Activated CD4-positive, alpha-beta memory T cell treated with anti-CD3 and anti-CD28 coated beads for 36 hours (primary cell): ENCODE measurements around the gene CKLF. TPM values are rescaled to one million over a fixed set of nuclear protein-coding genes. Genes with fewer than 3 reads are reported as not detected.
"Not testable (repeated sequence)": the region's sequence is repeated elsewhere in the genome, so short reads cannot be mapped to it uniquely, and the experiment has no call there.

ENCODE experiments used
- CTCF ChIA-PET: fragments of 350-600 bp; sonication (Branson Sonifier 250); formaldehyde crosslinking; loops from one replicate; lab custom pipeline; 2021; ENCODE audit warnings: antibody characterized with exemption, inconsistent platforms; lab: Charles Lee
- POLR2A ChIA-PET: fragments of 350-600 bp; sonication (Branson Sonifier 250); formaldehyde crosslinking; loops from one replicate; lab custom pipeline; 2021; ENCODE audit warnings: antibody characterized with exemption; lab: Charles Lee
- DNase-seq: peaks from one replicate; pipeline ENCODE4 v3.0.0-alpha.2; 2020
- H3K27ac Mint-ChIP-seq: one replicate; pipeline ENCODE4 v1.8.0; 2021; ENCODE audit warnings: mixed read lengths
- H3K27me3 Mint-ChIP-seq: one replicate; pipeline ENCODE4 v1.8.0; 2021; ENCODE audit warnings: mixed read lengths
- H3K36me3 Mint-ChIP-seq: one replicate; pipeline ENCODE4 v1.8.0; 2021; ENCODE audit warnings: mixed read lengths
- H3K4me1 Mint-ChIP-seq: one replicate; pipeline ENCODE4 v1.8.0; 2021; ENCODE audit warnings: low read depth, mixed read lengths
- H3K4me3 Mint-ChIP-seq: one replicate; pipeline ENCODE4 v1.8.0; 2021; ENCODE audit warnings: mild to moderate bottlenecking, mixed read lengths
- H3K9me3 Mint-ChIP-seq: one replicate; pipeline ENCODE4 v1.8.0; 2021; ENCODE audit warnings: mixed read lengths
- intact Hi-C: fragments of 100-400 bp; cut with micrococcal nuclease; formaldehyde crosslinking; loops from one replicate; pipeline ENCODE4 v1.15.1; 2023
- total RNA-seq, 2 experiments: library from RNA; stranded (reverse); gene quantifications; one replicate each; pipeline ENCODE4 v1.2.3, GENCODE V29; 2021

Gene CKLF
- total RNA-seq, 2 experiments from 2014 or later = 167 to 173 TPM

DNA sequence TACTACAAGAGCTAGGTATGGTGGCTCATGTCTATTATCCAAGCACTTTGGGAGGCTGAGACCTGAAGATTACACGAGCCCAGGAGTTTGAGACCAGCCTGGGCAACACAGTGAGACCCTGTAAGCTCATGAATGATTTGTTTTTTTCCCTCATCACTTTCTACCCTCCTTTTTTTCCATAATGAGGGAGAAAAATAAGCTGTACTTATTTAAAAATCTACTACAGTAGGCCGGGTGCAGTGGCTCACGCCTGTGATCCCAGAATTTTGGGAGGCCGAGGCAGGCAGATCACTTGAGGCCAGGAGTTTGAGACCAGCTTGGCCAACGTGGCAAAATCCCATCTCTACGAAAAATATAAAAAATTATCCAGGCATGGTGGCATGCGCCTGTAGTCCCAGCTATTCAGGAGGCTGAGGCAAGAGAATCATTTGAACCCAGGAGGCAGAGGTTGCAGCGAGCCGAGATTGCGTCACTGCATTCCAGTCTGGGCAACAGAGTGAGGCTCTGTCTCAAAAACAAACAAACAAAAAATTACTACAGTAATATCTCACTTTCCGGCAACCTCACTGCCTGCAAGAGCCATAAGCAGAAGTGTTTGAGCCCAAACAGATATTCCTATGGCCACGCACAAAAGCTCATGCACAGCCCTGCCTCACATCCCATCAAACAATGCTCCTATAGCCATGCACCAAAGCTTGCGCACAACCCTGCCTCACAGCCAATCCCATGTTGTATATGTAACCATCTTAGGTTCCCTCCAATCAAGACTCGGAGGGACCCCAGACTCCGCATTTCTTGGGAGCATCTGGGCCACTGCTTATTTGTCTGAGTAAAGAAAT is 39.9 kb upstream of the CKLF start:
- ChIA-PET CTCF (interaction anchor here (0.6 to 2.5 kb wide), 9 partner anchors 10 to 184 kb away, joined by 3 to 15 read pairs (median 6); partner anchors contain the start of genes CKLF and CMTM4), POLR2A (no interaction called here)
- no peak for DNase-seq
- Mint-ChIP-seq H3K27ac (no peak overlapping the region), H3K36me3 (no peaks in the 10 kb centered on the region), H3K4me3 (no peak overlapping the region), H3K27me3 (no peaks in the 10 kb centered on the region), H3K4me1 (peaks cover 34% of the 10 kb centered on the region), H3K9me3 (no peaks in the 10 kb centered on the region)
- intact Hi-C loops = no loop called here

GRCh38 chr16:66513111-66513723 is 39.2 kb upstream of the CKLF start:
- Mint-ChIP-seq H3K36me3 (no peaks in the 10 kb centered on the region), H3K9me3 (no peaks in the 10 kb centered on the region), H3K4me3 (no peak overlapping the region), H3K4me1 (peaks cover 41% of the 10 kb centered on the region), H3K27ac (no peak overlapping the region), H3K27me3 (no peaks in the 10 kb centered on the region)
- intact Hi-C loops = no loop called here
- ChIA-PET POLR2A (no interaction called here), CTCF (interaction anchor here (2.5 kb wide), 1 partner anchor 76 kb away, joined by 15 read pairs; no protein-coding TSS in a partner anchor)
- DNase-seq = no peak

DNA sequence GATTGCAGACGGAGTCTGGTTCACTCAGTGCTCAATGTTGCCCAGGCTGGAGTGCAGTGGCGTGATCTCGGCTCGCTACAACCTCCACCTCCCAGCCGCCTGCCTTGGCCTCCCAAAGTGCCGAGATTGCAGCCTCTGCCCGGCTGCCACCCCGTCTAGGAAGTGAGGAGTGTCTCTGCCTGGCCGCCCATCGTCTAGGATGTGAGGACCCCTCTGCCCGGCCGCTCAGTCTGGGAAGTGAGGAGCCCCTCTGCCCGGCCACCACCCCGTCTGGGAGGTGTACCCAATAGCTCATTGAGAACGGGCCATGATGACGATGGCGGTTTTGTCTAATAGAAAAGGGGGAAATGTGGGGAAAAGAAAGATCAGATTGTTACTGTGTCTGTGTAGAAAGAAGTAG is 38.0 kb upstream of the CKLF start:
- CTCF ChIA-PET = interaction anchor here (1.4 kb wide), 1 partner anchor 94 kb away, joined by 4 read pairs; no protein-coding TSS in a partner anchor
- DNase-seq, H3K27me3 Mint-ChIP-seq, POLR2A ChIA-PET, intact Hi-C loops, H3K9me3 Mint-ChIP-seq, H3K36me3 Mint-ChIP-seq, H3K4me3 Mint-ChIP-seq, H3K27ac Mint-ChIP-seq: not testable (repeated sequence)
- H3K4me1 Mint-ChIP-seq = peaks cover 47% of the 10 kb centered on the region

GRCh38 chr16:66514980-66515595 is 37.3 kb upstream of the CKLF start:
- intact Hi-C loops, DNase-seq, H3K36me3 Mint-ChIP-seq, H3K9me3 Mint-ChIP-seq, H3K4me3 Mint-ChIP-seq, H3K27ac Mint-ChIP-seq, H3K27me3 Mint-ChIP-seq: not testable (repeated sequence)
- ChIA-PET POLR2A (interaction anchor here (1.0 to 1.1 kb wide), 2 partner anchors 37 to 61 kb away, joined by 3 to 4 read pairs; partner anchors contain the start of gene CKLF), CTCF (interaction anchor here (0.7 to 1.5 kb wide), 20 partner anchors 10 to 353 kb away, joined by 3 to 26 read pairs (median 5); partner anchors contain the start of gene CKLF)
- peaks cover 54% of the 10 kb centered on the region for H3K4me1 Mint-ChIP-seq

DNA sequence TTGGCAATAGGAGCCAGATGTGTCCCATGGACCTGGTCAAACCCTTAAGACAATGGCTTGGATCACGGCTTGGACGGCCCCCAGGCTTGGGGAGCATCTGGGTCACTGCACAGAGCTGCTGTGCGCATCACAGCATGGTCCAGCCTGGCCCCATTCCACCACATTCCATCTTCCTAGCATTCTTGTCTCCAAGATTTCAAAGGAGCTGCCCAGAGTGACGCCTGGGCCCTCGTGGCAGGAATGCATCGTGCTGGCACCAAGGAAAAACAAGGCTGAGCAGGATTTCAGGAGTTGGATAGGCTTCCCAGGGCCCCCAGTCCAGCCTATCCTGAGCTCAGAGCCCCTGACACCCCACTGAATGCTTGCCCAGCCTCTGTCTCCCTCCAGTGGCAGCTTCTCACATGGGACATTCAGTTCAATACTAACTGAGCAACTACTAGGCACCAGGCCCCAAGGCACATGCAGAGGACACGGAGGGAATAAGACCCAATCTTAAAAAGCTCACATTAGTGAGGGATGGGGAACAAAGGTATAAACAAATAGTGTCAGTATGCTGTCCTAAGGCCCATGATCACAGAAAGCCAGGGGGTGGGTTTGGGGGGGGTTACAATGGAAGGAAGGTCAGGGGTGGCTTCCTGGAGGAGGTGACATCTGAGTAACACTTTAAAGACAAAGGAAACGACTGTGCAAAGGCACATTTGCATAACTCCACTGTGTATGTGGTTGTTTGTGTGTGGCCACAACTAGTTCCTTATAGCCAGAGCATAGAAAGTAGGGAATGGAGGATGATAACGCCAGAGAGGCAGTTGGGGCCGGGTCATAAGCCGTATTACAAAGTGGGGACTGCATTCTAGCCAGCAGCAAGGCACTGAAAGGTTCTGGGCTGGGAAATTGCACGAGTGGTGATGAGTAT is 36.5 kb upstream of the CKLF start:
- H3K27ac Mint-ChIP-seq = peak overlapping the region; percentile 99
- no peaks in the 10 kb centered on the region for H3K9me3 Mint-ChIP-seq

DNA sequence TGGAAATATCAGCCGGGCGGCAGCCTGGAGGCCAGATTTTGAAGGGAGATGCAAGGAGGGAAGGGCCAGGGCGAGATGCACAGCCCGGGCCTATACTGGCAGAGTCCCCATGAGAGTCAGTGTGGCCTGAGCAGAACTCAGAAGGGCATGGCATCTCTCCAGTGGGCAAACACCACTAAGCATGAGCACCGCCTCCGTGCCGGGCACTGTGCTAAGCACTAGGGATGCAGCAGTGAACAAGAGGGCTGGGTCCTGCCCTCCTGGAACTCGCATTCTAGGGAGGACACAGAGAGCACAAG is 35.9 kb upstream of the CKLF start:
- POLR2A ChIA-PET = no interaction called here
- H3K4me1 Mint-ChIP-seq = peaks cover 67% of the 10 kb centered on the region
- intact Hi-C loops = loop anchor here (1.0 to 2.0 kb wide), 5 partner anchors 38 to 358 kb away; partner anchors contain the start of gene CMTM3

More for the DNA sequence above, 36.5 kb upstream of the CKLF start:
- Mint-ChIP-seq H3K4me1 (peaks cover 61% of the 10 kb centered on the region), H3K4me3 (peak overlapping the region; percentile 87), H3K36me3 (no peaks in the 10 kb centered on the region), H3K27me3 (no peaks in the 10 kb centered on the region)
- DNase-seq = peak; percentile 66
- CTCF ChIA-PET = interaction anchor here (0.7 to 1.5 kb wide), 20 partner anchors 9 to 352 kb away, joined by 3 to 26 read pairs (median 5); partner anchors contain the start of gene CKLF
- POLR2A ChIA-PET = interaction anchor here (1.0 to 1.1 kb wide), 2 partner anchors 36 to 60 kb away, joined by 3 to 4 read pairs; partner anchors contain the start of gene CKLF
- intact Hi-C loops = loop anchor here (1.0 to 2.0 kb wide), 5 partner anchors 38 to 359 kb away; partner anchors contain the start of gene CMTM3

DNA sequence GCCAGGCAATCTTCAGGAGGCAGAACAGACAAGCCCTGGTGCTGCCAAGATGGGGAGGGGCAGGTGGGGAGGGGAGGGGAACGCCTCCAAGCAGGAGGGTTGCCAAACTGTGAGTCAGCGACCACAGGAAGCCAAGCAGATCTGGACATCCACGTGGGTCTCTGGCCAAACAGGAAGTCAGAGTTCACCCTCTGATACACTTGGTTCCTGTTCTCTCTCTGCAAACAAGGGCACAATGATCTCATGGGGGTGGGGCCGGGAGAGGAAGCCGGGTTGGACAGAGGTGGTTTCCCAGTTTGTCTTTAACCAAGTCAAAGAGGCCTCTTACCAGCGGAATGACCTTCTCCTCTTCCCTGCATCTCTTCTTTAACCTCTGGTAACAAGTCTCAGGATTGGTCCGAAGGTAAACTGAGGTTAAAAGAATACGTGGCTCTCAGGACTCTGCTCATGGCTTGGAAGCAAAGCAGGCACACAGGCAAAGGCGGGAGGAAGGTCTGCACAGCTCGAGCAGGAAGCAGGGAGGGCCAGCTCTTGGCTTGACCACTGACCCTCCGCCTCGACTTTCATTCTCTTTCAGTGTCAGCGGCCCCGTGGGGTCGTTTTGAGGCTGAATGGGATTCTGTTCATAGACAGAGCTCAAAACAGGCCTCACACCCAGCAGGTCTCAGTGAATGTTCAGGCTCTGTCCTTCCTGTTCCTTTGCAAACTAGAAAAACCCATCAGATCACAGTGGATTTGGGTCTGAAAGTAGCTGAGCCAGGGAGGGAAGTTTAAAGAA is 35.4 kb upstream of the CKLF start:
- ChIA-PET POLR2A (interaction anchor here (0.7 to 1.7 kb wide), 2 partner anchors 9 to 35 kb away, joined by 3 to 7 read pairs; partner anchors contain the start of gene CKLF), CTCF (interaction anchor here (0.7 to 1.5 kb wide), 4 partner anchors 40 to 91 kb away, joined by 3 to 5 read pairs (median 3); partner anchors contain the start of gene CMTM3)
- Mint-ChIP-seq H3K4me1 (peaks cover 71% of the 10 kb centered on the region), H3K4me3 (peak overlapping the region; percentile 87), H3K27ac (peak overlapping the region; percentile 99), H3K9me3 (no peaks in the 10 kb centered on the region), H3K27me3 (no peaks in the 10 kb centered on the region), H3K36me3 (no peaks in the 10 kb centered on the region)
- intact Hi-C loops = loop anchor here (1.0 to 2.0 kb wide), 7 partner anchors 32 to 358 kb away; partner anchors contain the start of gene CMTM3
- DNase-seq = peak; percentile 95

More for the DNA sequence above, 35.9 kb upstream of the CKLF start:
- no peak for DNase-seq
- CTCF ChIA-PET = interaction anchor here (1.1 to 1.5 kb wide), 10 partner anchors 9 to 351 kb away, joined by 3 to 26 read pairs (median 6); partner anchors contain the start of gene CKLF
- Mint-ChIP-seq H3K36me3 (no peaks in the 10 kb centered on the region), H3K4me3 (peak overlapping the region; percentile 87), H3K27ac (peak overlapping the region; percentile 99), H3K9me3 (no peaks in the 10 kb centered on the region), H3K27me3 (no peaks in the 10 kb centered on the region)

DNA sequence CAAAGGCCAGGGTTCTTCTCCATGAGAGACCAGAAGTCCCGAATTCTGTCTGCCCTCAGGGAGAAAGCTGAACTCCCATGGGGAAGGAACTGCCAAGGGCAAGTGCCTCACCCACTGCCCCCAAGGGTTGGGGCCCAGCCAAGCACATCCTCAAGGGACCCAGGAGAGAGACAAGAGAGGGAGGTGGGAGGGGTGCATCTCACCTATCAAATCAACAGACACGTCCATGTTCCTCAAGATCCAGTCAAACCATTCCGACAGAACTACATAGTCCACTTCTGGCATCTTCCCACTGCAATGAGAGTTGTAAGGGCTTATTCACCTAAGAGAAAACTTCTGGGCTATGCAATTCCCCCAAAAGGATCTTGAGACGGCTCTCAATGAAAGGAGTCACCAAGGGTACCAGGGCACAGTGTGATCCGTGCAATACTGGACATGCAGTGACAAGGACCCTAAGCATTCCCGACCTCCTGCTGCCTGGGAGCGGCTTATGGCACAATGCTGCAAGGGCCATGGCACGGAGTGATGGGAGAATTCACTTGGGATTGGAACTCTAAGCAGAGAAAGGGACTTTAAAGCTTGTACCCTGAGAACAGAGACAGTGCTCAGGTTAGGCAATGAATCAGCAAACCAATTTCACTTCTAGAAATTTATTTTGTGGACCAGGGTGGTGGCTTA is 34.7 kb upstream of the CKLF start:
- ChIA-PET CTCF (interaction anchor here (0.7 to 1.5 kb wide), 5 partner anchors 35 to 91 kb away, joined by 3 to 5 read pairs (median 3); partner anchors contain the start of genes CKLF and CMTM3), POLR2A (interaction anchor here (1.7 kb wide), 1 partner anchor 34 kb away, joined by 7 read pairs; the partner anchor contains the start of gene CKLF)
- Mint-ChIP-seq H3K27ac (peak overlapping the region; percentile 99), H3K27me3 (no peaks in the 10 kb centered on the region), H3K4me1 (peaks cover 78% of the 10 kb centered on the region), H3K36me3 (no peaks in the 10 kb centered on the region), H3K9me3 (no peaks in the 10 kb centered on the region), H3K4me3 (peak overlapping the region; percentile 87)
- no peak for DNase-seq
- intact Hi-C loops = loop anchor here (1.0 to 2.0 kb wide), 5 partner anchors 32 to 357 kb away; partner anchors contain the start of gene CMTM3

GRCh38 chr16:66519482-66520373 is 32.6 kb upstream of the CKLF start:
- Mint-ChIP-seq H3K27me3 (no peaks in the 10 kb centered on the region), H3K4me1 (peaks cover 95% of the 10 kb centered on the region), H3K36me3 (no peaks in the 10 kb centered on the region), H3K27ac (peak overlapping the region; percentile 96), H3K4me3 (no peak overlapping the region), H3K9me3 (no peaks in the 10 kb centered on the region)
- POLR2A ChIA-PET = interaction anchor here (1.0 kb wide), 1 partner anchor 32 kb away, joined by 3 read pairs; the partner anchor contains the start of gene CKLF
- CTCF ChIA-PET = interaction anchor here (1.4 to 4.0 kb wide), 3 partner anchors 32 to 112 kb away, joined by 5 to 34 read pairs (median 24); partner anchors contain the start of genes CKLF, CMTM3 and TK2
- no peak for DNase-seq
- intact Hi-C loops = no loop called here
